Thoracic aorta (tissue), 2 donors: ENCODE results near the gene POU6F2. TPM values are rescaled to one million over a fixed set of nuclear protein-coding genes. Genes with fewer than 3 reads are reported as not detected.

Experiments used
- ATAC-seq: fragments of 150-250 bp; one replicate; pipeline ENCODE4 v1.8.0; 2017; ENCODE audit warnings: low read depth; ENCODE audit not compliant: insufficient number of reproducible peaks, low FRiP score
- DNase-seq: peaks from one replicate; pipeline ENCODE4 v3.0.0-alpha.2; 2020; ENCODE audit warnings: low spot score
- H3K27ac ChIP-seq, 2 donors: fragments of 200-600 bp; sonication (generic); 1 replicate in 1 of 2; 2 replicates in 1 of 2; pipeline ENCODE4 v1.5.1; 2016; ENCODE audit warnings: mild to moderate bottlenecking in 2 of 2, moderate library complexity in 2 of 2
- H3K27me3 ChIP-seq: fragments of 200-600 bp; sonication (generic); replicated peaks from 2 replicates; pipeline ENCODE4 v1.6.0; 2016; ENCODE audit warnings: mild to moderate bottlenecking; ENCODE audit not compliant: insufficient read depth
- H3K36me3 ChIP-seq: fragments of 200-600 bp; sonication (generic); one replicate; pipeline ENCODE4 v1.5.1; 2016
- H3K4me1 ChIP-seq, 2 donors: fragments of 200-600 bp; sonication (generic); 1 replicate in 1 of 2; 2 replicates in 1 of 2; pipeline versions ENCODE4 v1.5.1 to v1.6.0; 2016; ENCODE audit warnings: low read depth in 2 of 2, mild to moderate bottlenecking in 1 of 2; ENCODE audit not compliant: control insufficient read depth in 1 of 2
- H3K4me3 ChIP-seq: fragments of 200-600 bp; sonication (generic); 2 replicates; pipeline ENCODE4 v1.5.1; 2016; ENCODE audit warnings: mild to moderate bottlenecking
- H3K9me3 ChIP-seq: fragments of 200-600 bp; sonication (generic); 2 replicates; pipeline ENCODE4 v1.5.1; 2016
- CTCF ChIP-seq: fragments of 200-600 bp; sonication (generic); IDR thresholded peaks from one replicate; pipeline ENCODE4 v1.5.1; 2019; ENCODE audit warnings: antibody characterized with exemption
- total RNA-seq, 2 donors: library from RNA; depleted of rRNA; stranded (reverse); fragments of >200 nt; gene quantifications; one replicate each; pipeline versions ENCODE4 v1.1.0 to v1.2.3, GENCODE V29; 2016

The POU6F2 gene
- total RNA-seq, 2 donors from 2014 or later, result not detected

- H3K4me1 ChIP-seq, result no peaks in the 10 kb centered on the region
- no peaks in the 10 kb centered on the region for H3K27me3 ChIP-seq
- no peak for DNase-seq
- TF ChIP-seq CTCF, result no peak
- H3K27ac ChIP-seq, result no peak overlapping the region
- no peaks in the 10 kb centered on the region for H3K9me3 ChIP-seq
- H3K4me3 ChIP-seq, result no peak overlapping the region
- no peaks in the 10 kb centered on the region for H3K36me3 ChIP-seq
- ATAC-seq, result no peak
Observed at GRCh38 chr7:38955892-38956291, 21.8 kb upstream of the POU6F2 start.

- Histone ChIP-seq H3K27me3 (no peaks in the 10 kb centered on the region), H3K36me3 (no peaks in the 10 kb centered on the region), H3K27ac (no peak overlapping the region), H3K4me1 (no peaks in the 10 kb centered on the region), H3K9me3 (no peaks in the 10 kb centered on the region), H3K4me3 (no peak overlapping the region)
- ATAC-seq (no peak), DNase-seq (no peak)
- TF ChIP-seq CTCF, result no peak
Observed at GRCh38 chr7:38962028-38962427, 15.7 kb upstream of the POU6F2 start.

GRCh38 chr7:38964921-38965320 is 12.8 kb upstream of the POU6F2 start:
- no peaks in the 10 kb centered on the region for H3K9me3 ChIP-seq
- no peak for DNase-seq
- no peaks in the 10 kb centered on the region for H3K27me3 ChIP-seq
- no peaks in the 10 kb centered on the region for H3K36me3 ChIP-seq
- no peak overlapping the region for H3K4me3 ChIP-seq
- TF ChIP-seq CTCF, result no peak
- no peaks in the 10 kb centered on the region for H3K4me1 ChIP-seq
- no peak for ATAC-seq
- no peak overlapping the region for H3K27ac ChIP-seq

- Histone ChIP-seq H3K4me3 (no peak overlapping the region), H3K27ac (no peak overlapping the region), H3K36me3 (no peaks in the 10 kb centered on the region), H3K9me3 (no peaks in the 10 kb centered on the region), H3K27me3 (no peaks in the 10 kb centered on the region), H3K4me1 (peaks cover 0 to 5% of the 10 kb centered on the region in 2 donors)
- TF ChIP-seq CTCF, result no peak
- DNase-seq (no peak), ATAC-seq (no peak)
Observed at GRCh38 chr7:38973760-38974159, 3.9 kb upstream of the POU6F2 start.

GRCh38 chr7:38975944-38976392 is 1.7 kb upstream of the POU6F2 start:
- TF ChIP-seq CTCF, result no peak
- Histone ChIP-seq H3K27ac (peak overlapping the region in 1 of 2 donors; percentile 6), H3K27me3 (no peaks in the 10 kb centered on the region), H3K4me3 (peak overlapping the region; percentile 71), H3K9me3 (no peaks in the 10 kb centered on the region), H3K36me3 (no peaks in the 10 kb centered on the region), H3K4me1 (peaks cover 0 to 5% of the 10 kb centered on the region in 2 donors)
- ATAC-seq (no peak), DNase-seq (no peak)
